HG03354 (cell line): Measurements from ENCODE around the gene STK36.

Source experiments
- ATAC-seq: cut with Tn5 transposase; IDR thresholded peaks from one replicate; pipeline ENCODE4 v1.9.1; 2021; ENCODE audit warnings: mild to moderate bottlenecking; ENCODE audit not compliant: unreplicated experiment, poor library complexity, severe bottlenecking

Gene STK36

DNA sequence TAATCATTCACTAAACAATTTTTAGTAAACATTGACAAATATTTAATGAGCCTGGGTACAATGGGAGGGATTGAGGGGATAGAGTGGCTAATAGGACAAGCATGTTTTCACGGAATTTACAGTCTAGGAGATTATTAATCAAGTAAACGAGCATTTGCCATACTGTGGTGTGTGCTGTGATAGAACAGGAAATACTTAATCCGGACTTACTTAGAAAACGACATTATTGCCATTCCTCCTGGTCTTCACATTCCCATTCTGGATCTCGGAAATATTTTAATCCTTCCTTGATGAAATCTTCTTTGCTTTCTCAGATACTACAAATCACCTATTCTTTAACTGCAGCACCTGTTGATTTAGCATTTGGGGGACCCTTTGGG, 39.7 kb downstream of the STK36 start:
- ATAC-seq = no peak

DNA sequence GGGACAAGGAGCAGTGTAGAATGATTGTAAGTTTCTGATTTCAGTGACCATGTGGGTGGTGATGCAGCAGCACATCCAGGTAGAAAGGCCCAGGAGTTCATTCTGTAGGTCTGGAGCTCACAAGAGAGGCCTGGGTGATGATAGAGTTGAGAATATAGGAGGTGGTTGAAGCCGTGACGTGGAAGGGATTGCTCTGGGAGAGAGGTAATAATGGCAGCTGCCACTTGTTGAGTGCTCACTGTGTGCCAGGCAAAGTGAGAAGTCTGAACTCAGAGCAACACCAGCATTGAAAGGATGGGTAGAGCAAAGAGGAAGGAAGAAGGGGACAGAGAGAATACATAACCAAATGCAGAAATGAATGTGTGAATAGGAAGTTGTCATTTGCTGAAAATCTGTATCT, 42.0 kb downstream of the STK36 start:
- ATAC-seq = no peak

GRCh38 chr2:218716070-218716469, 44.2 kb downstream of the STK36 start:
- ATAC-seq = no peak

GRCh38 chr2:218717262-218717661, 45.4 kb downstream of the STK36 start:
- ATAC-seq = no peak

GRCh38 chr2:218718058-218718457, 46.2 kb downstream of the STK36 start:
- ATAC-seq = no peak

GRCh38 chr2:218719457-218719856, 47.6 kb downstream of the STK36 start:
- ATAC-seq = no peak

- ATAC-seq = no peak
These were observed 48.5 kb downstream of the STK36 start for GRCh38 chr2:218720048-218721041.

GRCh38 chr2:218721488-218721887, 49.6 kb downstream of the STK36 start:
- ATAC-seq = no peak

GRCh38 chr2:218721934-218722333, 50.0 kb downstream of the STK36 start:
- no peak for ATAC-seq

DNA sequence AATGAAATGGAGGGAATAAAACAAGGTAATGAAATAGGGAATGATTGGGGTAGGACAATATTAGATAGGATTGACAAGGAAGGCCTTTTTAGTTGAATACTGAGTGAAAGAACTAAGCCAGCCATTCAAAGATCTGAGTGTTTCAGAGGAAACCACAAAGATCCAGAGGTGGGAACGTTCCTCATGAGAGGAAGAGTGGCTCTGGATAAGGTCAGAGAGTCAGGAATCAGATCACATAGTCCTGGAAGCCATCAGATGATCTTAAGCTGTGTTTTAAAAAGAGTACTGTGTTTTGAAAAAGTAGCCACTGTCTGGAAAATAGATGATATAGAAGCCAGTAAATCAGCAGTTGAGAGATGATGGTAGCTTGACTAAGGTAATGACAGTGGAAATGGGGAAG, 50.5 kb downstream of the STK36 start:
- ATAC-seq = no peak

DNA sequence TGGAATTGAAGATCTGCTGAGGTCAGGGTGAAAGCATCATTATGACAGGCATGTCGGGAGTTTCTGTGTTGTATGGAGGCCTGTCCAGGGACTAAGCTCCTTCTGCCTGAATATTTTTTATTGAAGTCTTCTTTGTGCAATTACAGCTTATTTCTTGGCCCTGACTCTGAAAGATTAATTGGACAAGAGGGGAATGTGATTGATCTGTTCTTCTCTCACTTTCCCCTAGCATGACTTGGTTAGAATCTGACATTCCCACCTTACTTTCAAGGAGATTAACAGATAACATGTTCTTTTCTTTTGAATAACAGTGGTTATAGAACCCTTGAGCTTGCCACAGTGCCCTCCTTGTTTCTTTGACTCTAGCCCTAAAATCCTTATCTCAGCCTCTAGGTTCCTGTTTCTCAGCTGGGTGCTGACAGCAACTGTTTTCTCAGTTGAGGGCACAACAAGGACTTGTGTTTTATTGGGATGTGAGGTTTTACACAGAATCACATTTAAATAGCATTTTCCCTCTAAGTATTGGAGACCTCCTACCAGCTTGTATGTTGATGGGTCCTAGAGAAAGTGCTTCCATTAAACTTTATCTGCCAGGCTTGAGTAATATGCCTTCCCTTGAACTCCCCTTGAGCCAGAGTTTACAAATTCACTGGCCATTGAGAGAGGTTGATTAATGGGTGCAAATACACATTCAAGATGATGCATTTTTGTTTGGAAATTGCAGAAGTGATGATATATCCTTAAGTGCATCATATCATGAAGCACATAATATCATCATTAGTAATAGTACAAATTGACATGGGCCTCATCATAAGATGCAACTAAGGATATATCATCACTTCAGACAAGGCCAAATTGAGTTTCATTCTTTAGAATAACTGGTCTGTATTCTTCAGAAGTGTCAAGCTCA, 51.2 kb downstream of the STK36 start:
- ATAC-seq = no peak

DNA sequence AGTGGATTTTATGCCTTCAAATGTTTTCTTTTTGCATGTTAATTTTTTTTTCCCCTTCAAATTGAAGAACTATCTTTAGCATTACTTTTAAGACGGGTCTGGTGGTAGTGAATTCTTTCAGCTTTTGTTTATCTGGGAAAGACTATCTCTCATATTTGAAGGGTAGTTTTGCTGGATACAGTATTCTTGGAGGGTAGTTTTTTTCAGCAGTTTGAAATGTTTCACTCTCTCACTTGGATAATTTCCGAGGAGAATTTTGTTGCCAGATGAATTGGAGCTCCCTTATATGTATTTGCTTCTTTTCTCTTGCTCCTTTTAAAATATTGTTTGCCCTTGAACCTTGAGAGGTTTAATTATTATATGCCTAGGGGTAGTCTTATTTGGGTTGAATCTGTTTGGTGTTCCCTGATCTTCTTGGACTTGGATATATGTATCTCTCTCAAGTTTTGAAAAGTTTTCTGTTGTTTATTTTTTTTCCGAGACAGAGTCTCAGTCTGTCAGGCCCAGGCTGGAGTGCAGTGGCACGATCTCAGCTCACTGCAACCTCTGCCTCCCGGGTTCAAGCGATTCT, 54.2 kb downstream of the STK36 start:
- no peak for ATAC-seq

DNA sequence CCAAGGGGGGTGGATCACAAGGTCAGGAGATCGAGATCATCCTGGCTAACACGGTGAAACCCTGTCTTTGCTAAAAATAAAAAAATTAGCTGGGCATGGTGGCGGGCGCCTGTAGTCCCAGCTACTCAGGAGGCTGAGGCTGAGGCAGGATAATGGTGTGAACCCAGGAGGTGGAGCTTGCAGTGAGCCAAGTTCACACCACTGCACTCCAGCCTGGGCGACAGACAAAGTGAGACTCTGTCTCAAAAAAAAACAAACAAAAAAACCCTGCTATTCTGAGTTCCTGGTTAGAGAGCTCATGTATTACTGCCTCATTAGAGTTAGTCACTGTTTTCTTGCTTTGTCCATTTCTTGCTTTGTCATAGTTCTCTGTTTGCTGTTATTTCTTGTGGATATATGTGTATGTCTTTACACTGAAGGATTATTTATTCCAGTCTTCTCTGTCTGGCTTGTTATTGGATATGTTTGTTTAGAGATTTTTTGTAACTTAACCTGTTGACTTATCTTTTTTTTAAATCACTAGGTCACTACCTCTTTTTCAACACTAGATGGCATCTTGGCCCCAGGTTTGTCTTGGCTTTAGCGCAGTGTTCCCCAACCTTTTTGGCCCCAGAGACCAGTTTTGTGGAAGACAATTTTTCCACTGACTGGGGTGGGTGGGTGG, 55.7 kb downstream of the STK36 start:
- ATAC-seq = no peak

DNA sequence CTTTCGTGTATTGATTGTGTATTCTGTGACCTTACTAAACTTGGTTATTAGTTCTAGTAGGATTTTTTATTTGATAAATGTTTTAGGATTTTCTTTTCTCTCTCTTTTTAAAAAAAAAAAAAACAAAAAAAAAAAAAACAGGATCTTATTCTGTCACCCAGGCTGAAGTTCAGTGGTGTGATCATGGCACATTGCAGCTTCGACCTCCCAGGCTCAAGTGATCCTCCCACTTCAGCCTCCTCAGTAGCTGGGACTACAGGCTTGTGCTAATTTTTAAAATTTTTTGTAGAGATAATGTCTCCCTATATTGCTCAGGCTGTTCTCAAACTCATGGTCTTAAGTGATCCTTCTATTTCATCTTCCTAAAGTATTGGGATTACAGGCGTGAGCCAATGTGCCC, 57.8 kb downstream of the STK36 start:
- ATAC-seq = no peak

GRCh38 chr2:218732052-218732760, 60.3 kb downstream of the STK36 start:
- ATAC-seq = no peak

GRCh38 chr2:218732761-218733158, 60.9 kb downstream of the STK36 start:
- no peak for ATAC-seq

- no peak for ATAC-seq
These were observed 61.5 kb downstream of the STK36 start for GRCh38 chr2:218733171-218734021.
